HFF-Myc (cell line): ENCODE data around the gene GABBR2.
"Not testable (repeated sequence)": the region's sequence is repeated elsewhere in the genome, so short reads cannot be mapped to it uniquely, and the experiment has no call there.

Source experiments
- DNase-seq: peaks from one replicate; pipeline ENCODE4 v3.0.0-alpha.2; 2011; ENCODE audit warnings: low read depth; ENCODE audit errors: extremely low read depth
- H3K4me3 ChIP-seq: replicated peaks from 2 replicates; pipeline ENCODE4 v1.5.1; 2011; ENCODE audit warnings: low read depth, mild to moderate bottlenecking, control low read depth, low read length
- TF ChIP-seq, protein P1 (sequence below): IDR thresholded peaks from 2 replicates; pipeline ENCODE4 v1.5.1; 2012; ENCODE audit warnings: mild to moderate bottlenecking, low read depth, low read length, control low read depth; ENCODE audit errors: missing control alignments

The GABBR2 gene

DNA sequence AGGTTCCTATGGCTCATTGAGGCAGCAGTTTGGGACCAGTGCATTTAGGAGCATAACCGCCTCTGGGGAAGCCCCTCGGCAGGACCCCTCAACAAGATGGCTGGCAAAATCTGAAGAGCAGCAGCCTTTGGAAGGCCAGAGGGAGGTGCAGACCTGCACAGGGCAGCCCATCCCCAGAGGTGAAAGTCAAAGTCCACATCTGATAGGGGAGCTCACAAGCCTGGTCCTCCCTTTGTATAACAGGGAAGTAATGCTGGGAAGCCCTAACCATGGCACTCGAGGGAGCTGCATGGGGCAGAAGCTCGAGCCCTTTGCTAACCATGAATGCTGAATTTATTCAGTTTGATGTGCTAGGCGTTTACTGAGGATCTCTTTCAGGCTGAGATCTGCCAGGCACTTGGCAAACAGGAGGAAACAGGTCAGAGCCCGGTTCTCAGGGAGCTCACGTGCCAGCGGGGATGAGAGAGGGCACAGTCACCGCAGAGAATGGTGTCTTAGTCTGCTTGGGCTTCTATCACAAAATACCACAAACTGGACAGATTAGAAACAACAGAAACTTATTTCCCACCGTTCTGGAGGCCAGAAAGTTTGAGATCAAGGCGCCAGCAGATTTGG, 114.1 kb downstream of the GABBR2 start:
- no peak for DNase-seq
- TF ChIP-seq, protein P1, sequence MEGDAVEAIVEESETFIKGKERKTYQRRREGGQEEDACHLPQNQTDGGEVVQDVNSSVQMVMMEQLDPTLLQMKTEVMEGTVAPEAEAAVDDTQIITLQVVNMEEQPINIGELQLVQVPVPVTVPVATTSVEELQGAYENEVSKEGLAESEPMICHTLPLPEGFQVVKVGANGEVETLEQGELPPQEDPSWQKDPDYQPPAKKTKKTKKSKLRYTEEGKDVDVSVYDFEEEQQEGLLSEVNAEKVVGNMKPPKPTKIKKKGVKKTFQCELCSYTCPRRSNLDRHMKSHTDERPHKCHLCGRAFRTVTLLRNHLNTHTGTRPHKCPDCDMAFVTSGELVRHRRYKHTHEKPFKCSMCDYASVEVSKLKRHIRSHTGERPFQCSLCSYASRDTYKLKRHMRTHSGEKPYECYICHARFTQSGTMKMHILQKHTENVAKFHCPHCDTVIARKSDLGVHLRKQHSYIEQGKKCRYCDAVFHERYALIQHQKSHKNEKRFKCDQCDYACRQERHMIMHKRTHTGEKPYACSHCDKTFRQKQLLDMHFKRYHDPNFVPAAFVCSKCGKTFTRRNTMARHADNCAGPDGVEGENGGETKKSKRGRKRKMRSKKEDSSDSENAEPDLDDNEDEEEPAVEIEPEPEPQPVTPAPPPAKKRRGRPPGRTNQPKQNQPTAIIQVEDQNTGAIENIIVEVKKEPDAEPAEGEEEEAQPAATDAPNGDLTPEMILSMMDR: no peak
- H3K4me3 ChIP-seq: no peak overlapping the region

DNA sequence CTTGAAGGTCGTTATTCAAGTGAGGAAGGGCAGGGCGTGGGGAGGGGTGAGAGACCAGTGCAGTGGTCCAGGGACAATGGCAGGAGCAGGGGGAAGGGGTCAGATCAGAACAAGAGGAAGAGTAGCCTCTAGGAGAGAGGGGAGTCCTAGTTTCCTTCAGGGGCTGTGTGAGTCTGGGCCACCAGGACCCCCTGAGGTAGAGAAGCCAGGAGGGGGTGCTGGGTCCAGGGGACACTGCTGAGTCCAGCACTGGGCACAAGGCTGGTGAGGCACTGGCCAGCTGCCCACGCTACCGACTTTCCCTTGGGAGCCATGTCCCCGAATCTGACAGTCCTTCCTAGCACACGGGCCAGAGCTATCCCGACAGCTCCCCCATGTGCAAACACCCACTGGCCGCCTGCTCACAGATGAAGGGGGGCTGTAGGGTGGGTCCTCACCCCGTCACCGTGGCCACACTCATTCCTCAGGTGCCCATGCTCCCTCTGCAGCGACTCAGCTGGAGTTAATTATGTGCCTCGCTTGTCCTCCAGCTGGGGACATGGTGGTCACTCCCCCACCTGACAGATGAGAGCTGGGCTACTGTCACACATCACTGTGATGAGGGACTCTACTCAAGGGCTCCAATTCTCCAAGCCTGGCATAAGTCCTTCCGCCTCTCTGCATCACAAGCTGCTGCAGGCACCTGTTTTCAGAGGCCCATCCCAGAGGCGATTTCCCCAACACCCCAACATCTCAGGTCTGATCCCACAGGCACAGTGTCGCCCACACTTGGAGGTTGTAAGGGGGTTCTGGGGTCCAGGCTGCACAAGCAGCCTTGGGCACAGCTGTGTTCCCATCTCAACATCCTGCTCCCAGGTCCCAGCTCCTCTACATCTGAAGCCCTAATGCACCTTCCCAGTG, 115.1 kb downstream of the GABBR2 start:
- no peak overlapping the region for H3K4me3 ChIP-seq
- no peak for DNase-seq
- TF ChIP-seq, protein P1: no peak

DNA sequence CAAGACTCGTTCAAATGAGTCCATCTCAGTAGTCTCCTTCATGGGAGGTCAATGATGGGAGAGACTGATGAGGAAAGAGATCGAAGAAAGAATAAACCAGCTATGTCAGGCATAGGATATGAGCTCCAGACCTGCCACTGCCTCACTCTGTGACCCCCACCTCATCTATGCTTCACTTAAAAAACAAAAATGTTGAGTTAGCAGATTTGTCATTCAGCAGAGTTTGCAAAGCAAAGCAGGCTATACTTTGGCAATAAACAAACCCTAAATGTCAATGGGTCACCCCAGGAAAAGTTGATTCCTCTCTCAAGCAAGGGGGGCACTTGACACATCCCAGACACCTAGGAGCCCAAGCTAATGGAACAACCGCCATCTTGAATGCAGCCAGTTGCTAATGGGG, 117.0 kb downstream of the GABBR2 start:
- H3K4me3 ChIP-seq: no peak overlapping the region
- DNase-seq: no peak
- TF ChIP-seq, protein P1: no peak

DNA sequence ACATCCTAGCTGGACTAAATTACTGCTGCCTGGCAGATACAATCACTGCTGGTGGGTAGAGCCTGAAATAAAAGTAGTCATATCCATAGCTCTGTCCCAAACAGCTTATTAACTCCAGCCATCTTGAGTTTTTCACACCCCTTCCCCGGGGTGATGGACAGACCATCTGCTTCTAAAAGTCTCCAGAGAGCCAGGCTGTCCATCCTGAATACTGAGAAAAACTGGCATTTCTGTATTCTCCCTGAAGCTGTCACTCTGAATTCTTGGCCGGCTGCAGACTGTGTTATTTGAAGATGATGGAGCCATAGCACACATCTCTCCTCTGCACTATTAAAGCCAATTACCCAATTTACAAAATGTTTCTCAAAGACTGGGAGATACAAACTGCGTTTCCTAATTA, 118.6 kb downstream of the GABBR2 start:
- H3K4me3 ChIP-seq: no peak overlapping the region
- TF ChIP-seq, protein P1: no peak
- DNase-seq: no peak

DNA sequence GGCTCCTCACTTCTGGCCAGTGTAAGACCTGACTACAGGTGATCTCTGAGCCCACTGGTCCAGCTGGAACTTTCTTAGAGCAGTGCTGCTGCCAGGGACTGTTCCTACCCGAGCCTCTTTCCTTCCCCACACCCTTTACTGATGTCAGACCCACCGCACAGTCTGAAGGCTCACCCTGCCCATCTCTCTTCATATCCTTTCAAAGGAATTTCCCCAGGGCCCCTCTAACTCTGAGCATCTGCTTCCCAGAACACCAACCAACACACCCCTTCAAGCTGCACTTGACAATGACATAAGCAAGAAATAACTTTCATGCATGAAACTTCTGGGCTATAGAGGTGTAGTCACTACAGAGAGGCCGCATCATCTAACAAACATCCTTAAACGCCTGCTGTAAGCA, 119.6 kb downstream of the GABBR2 start:
- no peak for DNase-seq
- TF ChIP-seq, protein P1: no peak
- H3K4me3 ChIP-seq: no peak overlapping the region

DNA sequence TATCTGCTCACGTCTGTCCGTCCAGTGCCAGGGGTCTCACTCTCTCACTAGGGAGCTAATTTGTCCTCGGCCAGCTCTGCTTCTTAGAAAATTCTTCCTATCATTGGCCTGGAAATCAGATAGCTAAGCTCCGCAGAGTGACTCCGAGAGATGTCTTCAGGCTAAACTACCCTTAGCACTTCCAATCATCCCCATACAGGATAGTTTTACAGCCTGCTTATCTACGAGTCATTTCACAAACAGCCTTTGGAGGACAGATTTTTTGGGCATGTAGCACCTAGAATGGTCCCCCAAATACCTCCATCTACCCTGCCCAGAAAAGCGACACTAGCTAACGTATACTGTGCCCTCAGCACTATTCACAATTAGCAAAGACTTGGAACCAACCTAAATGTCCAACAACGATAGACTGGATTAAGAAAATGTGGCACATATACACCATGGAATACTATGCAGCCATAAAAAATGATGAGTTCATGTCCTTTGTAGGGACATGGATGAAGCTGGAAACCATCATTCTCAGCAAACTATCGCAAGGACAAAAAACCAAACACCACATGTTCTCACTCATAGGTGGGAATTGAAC, 123.8 kb downstream of the GABBR2 start:
- not testable (repeated sequence) for H3K4me3 ChIP-seq, DNase-seq

DNA sequence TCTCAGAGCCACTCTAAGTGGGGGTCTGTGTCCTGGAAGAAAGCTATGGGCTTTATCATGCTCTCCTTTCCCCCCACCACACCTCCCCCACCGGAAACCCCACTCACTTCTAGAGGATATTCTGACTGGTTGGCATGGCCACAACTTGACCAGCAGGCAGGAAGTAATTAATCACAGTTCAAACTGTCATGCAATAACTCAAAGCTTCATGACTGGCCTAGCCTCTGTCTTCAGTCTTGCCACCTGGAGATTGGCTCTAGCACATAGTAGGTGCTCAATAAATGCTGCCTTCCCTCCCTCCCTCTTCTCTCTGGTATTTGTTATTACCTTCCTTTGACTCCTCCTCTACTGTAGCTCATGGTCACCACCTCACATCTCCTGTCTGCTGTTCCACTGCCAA, 124.7 kb downstream of the GABBR2 start:
- DNase-seq: no peak
- TF ChIP-seq, protein P1: no peak
- H3K4me3 ChIP-seq: no peak overlapping the region
